Measurements from ENCODE around the gene RUVBL2.

DNA sequence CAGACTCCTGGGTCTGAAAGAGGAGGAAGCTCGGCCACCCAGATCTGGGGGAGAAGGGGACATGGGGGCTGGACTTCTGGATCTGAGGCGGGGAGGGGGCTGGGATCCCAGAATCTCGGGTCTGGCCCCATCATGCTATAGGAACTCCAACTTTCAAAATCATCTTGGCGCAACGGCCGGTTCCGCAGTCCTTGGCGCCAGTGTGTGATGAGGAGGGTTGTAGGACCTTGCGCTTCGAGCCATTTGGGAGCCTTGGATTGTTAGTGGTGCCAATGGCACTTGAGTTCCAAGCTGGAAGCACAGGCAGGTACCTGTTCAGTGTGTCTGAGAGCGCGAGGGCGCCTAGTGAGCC, 324 bp downstream of the RUVBL2 start:
- TF ChIP-seq, protein P1, sequence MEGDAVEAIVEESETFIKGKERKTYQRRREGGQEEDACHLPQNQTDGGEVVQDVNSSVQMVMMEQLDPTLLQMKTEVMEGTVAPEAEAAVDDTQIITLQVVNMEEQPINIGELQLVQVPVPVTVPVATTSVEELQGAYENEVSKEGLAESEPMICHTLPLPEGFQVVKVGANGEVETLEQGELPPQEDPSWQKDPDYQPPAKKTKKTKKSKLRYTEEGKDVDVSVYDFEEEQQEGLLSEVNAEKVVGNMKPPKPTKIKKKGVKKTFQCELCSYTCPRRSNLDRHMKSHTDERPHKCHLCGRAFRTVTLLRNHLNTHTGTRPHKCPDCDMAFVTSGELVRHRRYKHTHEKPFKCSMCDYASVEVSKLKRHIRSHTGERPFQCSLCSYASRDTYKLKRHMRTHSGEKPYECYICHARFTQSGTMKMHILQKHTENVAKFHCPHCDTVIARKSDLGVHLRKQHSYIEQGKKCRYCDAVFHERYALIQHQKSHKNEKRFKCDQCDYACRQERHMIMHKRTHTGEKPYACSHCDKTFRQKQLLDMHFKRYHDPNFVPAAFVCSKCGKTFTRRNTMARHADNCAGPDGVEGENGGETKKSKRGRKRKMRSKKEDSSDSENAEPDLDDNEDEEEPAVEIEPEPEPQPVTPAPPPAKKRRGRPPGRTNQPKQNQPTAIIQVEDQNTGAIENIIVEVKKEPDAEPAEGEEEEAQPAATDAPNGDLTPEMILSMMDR (IDR thresholded peaks at IDR 0.05): no peak
- TF ChIP-seq, protein P2, sequence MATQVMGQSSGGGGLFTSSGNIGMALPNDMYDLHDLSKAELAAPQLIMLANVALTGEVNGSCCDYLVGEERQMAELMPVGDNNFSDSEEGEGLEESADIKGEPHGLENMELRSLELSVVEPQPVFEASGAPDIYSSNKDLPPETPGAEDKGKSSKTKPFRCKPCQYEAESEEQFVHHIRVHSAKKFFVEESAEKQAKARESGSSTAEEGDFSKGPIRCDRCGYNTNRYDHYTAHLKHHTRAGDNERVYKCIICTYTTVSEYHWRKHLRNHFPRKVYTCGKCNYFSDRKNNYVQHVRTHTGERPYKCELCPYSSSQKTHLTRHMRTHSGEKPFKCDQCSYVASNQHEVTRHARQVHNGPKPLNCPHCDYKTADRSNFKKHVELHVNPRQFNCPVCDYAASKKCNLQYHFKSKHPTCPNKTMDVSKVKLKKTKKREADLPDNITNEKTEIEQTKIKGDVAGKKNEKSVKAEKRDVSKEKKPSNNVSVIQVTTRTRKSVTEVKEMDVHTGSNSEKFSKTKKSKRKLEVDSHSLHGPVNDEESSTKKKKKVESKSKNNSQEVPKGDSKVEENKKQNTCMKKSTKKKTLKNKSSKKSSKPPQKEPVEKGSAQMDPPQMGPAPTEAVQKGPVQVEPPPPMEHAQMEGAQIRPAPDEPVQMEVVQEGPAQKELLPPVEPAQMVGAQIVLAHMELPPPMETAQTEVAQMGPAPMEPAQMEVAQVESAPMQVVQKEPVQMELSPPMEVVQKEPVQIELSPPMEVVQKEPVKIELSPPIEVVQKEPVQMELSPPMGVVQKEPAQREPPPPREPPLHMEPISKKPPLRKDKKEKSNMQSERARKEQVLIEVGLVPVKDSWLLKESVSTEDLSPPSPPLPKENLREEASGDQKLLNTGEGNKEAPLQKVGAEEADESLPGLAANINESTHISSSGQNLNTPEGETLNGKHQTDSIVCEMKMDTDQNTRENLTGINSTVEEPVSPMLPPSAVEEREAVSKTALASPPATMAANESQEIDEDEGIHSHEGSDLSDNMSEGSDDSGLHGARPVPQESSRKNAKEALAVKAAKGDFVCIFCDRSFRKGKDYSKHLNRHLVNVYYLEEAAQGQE (IDR thresholded peaks at IDR 0.05; ENCODE audit: insufficient read depth in 1 of 2, low read depth in 2 of 2, low read length in 1 of 2): no peak
